BE2C (cell line): ENCODE results near the gene BLID.

Source experiments
- DNase-seq: peaks from one replicate; pipeline ENCODE4 v3.0.0-alpha.2; 2020
- H3K27me3 ChIP-seq: fragments of 250-450 bp; sonication (Bioruptor Pico); 2 replicates; pipeline ENCODE4 v1.5.1; 2020; ENCODE audit warnings: mild to moderate bottlenecking
- H3K36me3 ChIP-seq: fragments of 250-450 bp; sonication (Bioruptor Pico); 2 replicates; pipeline ENCODE4 v1.5.1; 2020; ENCODE audit warnings: mild to moderate bottlenecking
- H3K4me1 ChIP-seq: fragments of 250-450 bp; sonication (Bioruptor Pico); 2 replicates; pipeline ENCODE4 v1.5.1; 2020
- H3K4me3 ChIP-seq: 2 replicates; pipeline ENCODE4 v1.5.1; 2011; ENCODE audit warnings: low read depth, low read length
- H3K9me3 ChIP-seq: fragments of 250-450 bp; sonication (Bioruptor Pico); 2 replicates; pipeline ENCODE4 v1.5.1; 2020
- TF ChIP-seq, protein P1 (sequence below): IDR thresholded peaks from 2 replicates; pipeline ENCODE4 v1.5.1; 2012; ENCODE audit warnings: mild to moderate bottlenecking, low read depth, low read length

The BLID gene

GRCh38 chr11:122120096-122120495 lies 4.1 kb upstream of the BLID start:
- Histone ChIP-seq H3K9me3 (no peaks in the 10 kb centered on the region), H3K36me3 (no peaks in the 10 kb centered on the region), H3K27me3 (no peaks in the 10 kb centered on the region), H3K4me3 (no peak overlapping the region), H3K4me1 (no peaks in the 10 kb centered on the region)
- no peak for DNase-seq
- TF ChIP-seq, protein P1, sequence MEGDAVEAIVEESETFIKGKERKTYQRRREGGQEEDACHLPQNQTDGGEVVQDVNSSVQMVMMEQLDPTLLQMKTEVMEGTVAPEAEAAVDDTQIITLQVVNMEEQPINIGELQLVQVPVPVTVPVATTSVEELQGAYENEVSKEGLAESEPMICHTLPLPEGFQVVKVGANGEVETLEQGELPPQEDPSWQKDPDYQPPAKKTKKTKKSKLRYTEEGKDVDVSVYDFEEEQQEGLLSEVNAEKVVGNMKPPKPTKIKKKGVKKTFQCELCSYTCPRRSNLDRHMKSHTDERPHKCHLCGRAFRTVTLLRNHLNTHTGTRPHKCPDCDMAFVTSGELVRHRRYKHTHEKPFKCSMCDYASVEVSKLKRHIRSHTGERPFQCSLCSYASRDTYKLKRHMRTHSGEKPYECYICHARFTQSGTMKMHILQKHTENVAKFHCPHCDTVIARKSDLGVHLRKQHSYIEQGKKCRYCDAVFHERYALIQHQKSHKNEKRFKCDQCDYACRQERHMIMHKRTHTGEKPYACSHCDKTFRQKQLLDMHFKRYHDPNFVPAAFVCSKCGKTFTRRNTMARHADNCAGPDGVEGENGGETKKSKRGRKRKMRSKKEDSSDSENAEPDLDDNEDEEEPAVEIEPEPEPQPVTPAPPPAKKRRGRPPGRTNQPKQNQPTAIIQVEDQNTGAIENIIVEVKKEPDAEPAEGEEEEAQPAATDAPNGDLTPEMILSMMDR = no peak

- Histone ChIP-seq H3K36me3 (no peaks in the 10 kb centered on the region), H3K4me3 (no peak overlapping the region), H3K27me3 (no peaks in the 10 kb centered on the region), H3K9me3 (no peaks in the 10 kb centered on the region), H3K4me1 (no peaks in the 10 kb centered on the region)
- DNase-seq = no peak
- TF ChIP-seq, protein P1 = no peak
These were observed 576 bp upstream of the BLID start for GRCh38 chr11:122116591-122116990.

DNA sequence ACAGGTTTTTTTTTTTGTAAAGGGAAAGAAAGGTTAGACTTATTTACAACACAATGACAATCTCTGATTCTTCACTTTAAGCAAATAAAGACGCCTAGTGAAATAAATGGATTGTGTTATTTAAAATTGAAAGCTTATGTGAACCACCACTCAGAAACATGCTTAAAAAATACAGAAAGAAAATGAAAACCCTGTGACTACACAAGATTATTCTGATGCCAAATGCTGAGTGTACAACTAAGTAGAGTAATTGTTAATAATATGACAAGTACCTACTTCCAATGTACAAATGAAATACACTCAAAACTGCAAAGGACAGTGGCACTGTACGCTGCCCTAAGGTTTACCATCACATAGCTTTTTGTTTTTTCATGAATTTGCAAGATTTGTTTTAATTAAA lies 1.0 kb downstream of the BLID start:
- H3K36me3 ChIP-seq = no peaks in the 10 kb centered on the region
- no peaks in the 10 kb centered on the region for H3K27me3 ChIP-seq
- no peaks in the 10 kb centered on the region for H3K9me3 ChIP-seq
- no peaks in the 10 kb centered on the region for H3K4me1 ChIP-seq
- no peak overlapping the region for H3K4me3 ChIP-seq
- DNase-seq = no peak
- TF ChIP-seq, protein P1 = no peak

DNA sequence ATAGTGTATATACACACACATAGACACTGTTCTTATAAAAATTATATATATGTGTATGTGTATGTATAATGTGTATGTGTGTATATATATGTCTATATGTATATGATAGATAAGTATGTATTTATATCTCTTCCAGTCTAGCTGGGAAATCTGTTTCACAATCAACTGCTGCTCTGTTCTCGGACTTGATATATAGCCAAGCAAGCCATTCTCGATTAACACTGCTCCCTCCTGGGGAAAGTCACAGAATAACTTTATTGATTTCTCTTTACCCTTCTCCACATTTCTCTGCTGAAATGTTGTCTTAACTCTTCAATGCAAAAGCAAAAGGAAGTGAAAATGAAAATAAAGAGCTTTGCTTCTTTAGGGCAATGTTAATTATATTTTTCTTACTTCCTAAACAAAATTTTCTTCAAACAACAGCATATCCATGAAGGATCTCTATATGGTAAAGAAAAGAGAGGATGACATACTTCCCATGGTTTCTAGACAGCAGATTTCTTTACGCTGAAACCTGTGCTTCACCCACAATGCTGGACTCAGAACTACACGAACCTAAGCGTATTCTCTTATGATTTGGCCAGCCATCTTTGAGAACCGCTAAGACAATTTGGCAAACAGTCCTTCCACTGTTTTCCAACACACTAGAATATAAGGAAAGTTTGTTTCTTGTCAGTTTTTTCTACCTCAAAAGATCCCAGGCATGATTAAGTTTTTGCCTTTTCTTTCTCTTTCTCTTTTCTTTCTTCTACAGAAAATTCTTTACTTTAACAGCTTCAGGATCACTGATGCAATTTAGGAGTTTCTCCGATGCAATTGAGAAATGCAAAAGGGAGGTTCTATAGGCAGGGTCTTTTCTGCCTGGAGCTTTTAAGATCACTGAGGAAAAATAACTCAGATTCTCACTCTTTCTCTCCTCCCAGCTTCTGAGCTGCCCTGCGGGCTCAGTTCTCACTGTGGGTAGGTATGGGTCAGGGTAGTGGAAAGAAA lies 1.9 kb downstream of the BLID start:
- DNase-seq = no peak
- TF ChIP-seq, protein P1 = no peak
- H3K36me3 ChIP-seq = no peaks in the 10 kb centered on the region
- no peaks in the 10 kb centered on the region for H3K27me3 ChIP-seq
- no peaks in the 10 kb centered on the region for H3K9me3 ChIP-seq
- no peaks in the 10 kb centered on the region for H3K4me1 ChIP-seq
- no peak overlapping the region for H3K4me3 ChIP-seq

DNA sequence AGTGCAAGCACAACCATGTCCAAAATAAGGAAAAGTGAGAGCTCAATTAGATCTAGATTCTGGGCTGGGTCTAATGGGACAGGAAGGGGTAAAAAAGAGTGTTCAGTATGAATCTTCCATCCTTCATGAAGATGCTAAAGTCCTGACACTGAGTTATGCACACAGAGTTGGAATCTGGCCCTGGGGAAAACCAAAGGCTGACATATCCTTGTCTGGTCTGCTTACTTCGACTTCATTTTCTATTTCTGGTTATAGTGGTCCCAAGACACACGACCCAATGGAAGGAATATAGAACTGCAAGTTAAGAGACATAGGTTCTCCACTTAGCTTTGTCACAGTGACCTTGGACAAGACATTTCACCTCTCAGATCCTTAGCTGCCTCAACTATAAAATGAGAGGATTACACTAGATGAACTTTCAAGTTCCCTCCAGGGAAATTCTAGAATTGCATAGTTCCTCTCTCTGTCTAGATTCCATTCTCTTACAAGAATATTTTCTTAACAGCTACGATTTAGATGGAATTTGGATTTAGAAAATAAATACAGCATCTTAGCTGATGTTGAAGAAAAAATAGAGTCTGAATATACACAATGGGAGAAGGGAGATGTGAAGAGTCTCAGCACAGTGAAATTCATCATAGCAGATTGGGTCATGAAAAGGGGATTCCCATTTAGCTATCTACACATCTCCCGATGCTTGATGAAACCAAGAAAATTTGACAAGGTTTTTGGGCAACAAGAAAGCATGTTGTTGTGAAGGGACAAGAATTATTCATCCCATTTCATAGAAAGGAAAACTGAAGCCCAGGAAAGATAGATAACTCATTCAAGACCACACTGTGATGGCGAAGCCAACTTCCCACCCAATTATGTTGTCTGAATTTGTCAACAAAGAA lies 3.3 kb downstream of the BLID start:
- Histone ChIP-seq H3K4me3 (no peak overlapping the region), H3K9me3 (no peaks in the 10 kb centered on the region), H3K36me3 (no peaks in the 10 kb centered on the region), H3K27me3 (no peaks in the 10 kb centered on the region), H3K4me1 (no peaks in the 10 kb centered on the region)
- TF ChIP-seq, protein P1 = no peak
- DNase-seq = no peak
